Measurements from ENCODE around the gene WBP1L.

Gene WBP1L

GRCh38 chr10:102822222-102822621, 78.5 kb downstream of the WBP1L start:
- ChIA-PET CTCF (interaction anchor here (0.6 kb wide), 1 partner anchor 445 kb away, joined by 3 read pairs; no protein-coding TSS in a partner anchor), POLR2A (no interaction called here)
- no peaks in the 10 kb centered on the region for H3K36me3 ChIP-seq (ENCODE audit: control insufficient read depth in 2 of 2, insufficient read depth in 1 of 2, low read length in 2 of 2)
- no peaks in the 10 kb centered on the region for H3K4me1 ChIP-seq (ENCODE audit: control insufficient read depth, insufficient read depth, low read length)
- H3K4me3 ChIP-seq (ENCODE audit: low read depth, low read length), result no peak overlapping the region
- no peak overlapping the region for H3K27ac ChIP-seq (ENCODE audit: extremely low read depth, low read depth, low read length)
- no peaks in the 10 kb centered on the region for H3K9me3 ChIP-seq (ENCODE audit: control insufficient read depth, insufficient read depth, low read depth, low read length)
- TF ChIP-seq ZNF121 (tag by site-specific recombination; IDR thresholded peaks at IDR 0.05) (no peak), ZNF776 (tag by site-specific recombination; IDR thresholded peaks at IDR 0.05; ENCODE audit: borderline replicate concordance) (no peak), ZBTB7A (tag by site-specific recombination; IDR thresholded peaks at IDR 0.05; ENCODE audit: low read depth) (no peak), ZIC2 (tag by site-specific recombination; IDR thresholded peaks at IDR 0.05) (no peak), MYNN (tag by site-specific recombination; IDR thresholded peaks at IDR 0.05; ENCODE audit: borderline replicate concordance) (no peak), WT1 (tag by site-specific recombination; IDR thresholded peaks at IDR 0.05) (no peak), YY1 (tag by site-specific recombination; IDR thresholded peaks at IDR 0.05) (no peak)

GRCh38 chr10:102824664-102825063, 80.9 kb downstream of the WBP1L start:
- Histone ChIP-seq H3K9me3 (ENCODE audit: control insufficient read depth, insufficient read depth, low read depth, low read length) (no peaks in the 10 kb centered on the region), H3K27ac (ENCODE audit: extremely low read depth, low read depth, low read length) (no peak overlapping the region), H3K4me1 (ENCODE audit: control insufficient read depth, insufficient read depth, low read length) (no peaks in the 10 kb centered on the region), H3K36me3 (ENCODE audit: control insufficient read depth in 2 of 2, insufficient read depth in 1 of 2, low read length in 2 of 2) (no peaks in the 10 kb centered on the region), H3K4me3 (ENCODE audit: low read depth, low read length) (no peak overlapping the region)
- CTCF ChIA-PET, result no interaction called here
- POLR2A ChIA-PET, result no interaction called here
- TF ChIP-seq ZNF658 (tag by site-specific recombination; IDR thresholded peaks at IDR 0.05), result no peak
- TF ChIP-seq ZNF580 (tag by site-specific recombination; IDR thresholded peaks at IDR 0.05), result no peak
- TF ChIP-seq ZNF157 (tag by site-specific recombination; IDR thresholded peaks at IDR 0.05), result no peak

GRCh38 chr10:102826148-102826796, 82.5 kb downstream of the WBP1L start:
- H3K4me3 ChIP-seq (ENCODE audit: low read depth, low read length), result no peak overlapping the region
- ChIA-PET POLR2A (no interaction called here), CTCF (interaction anchor here (0.6 to 1.7 kb wide), 3 partner anchors 73 to 148 kb away, joined by 3 to 4 read pairs (median 4); no protein-coding TSS in a partner anchor)
- no peaks in the 10 kb centered on the region for H3K9me3 ChIP-seq (ENCODE audit: control insufficient read depth, insufficient read depth, low read depth, low read length)
- no peak overlapping the region for H3K27ac ChIP-seq (ENCODE audit: extremely low read depth, low read depth, low read length)
- H3K4me1 ChIP-seq (ENCODE audit: control insufficient read depth, insufficient read depth, low read length), result no peaks in the 10 kb centered on the region
- H3K36me3 ChIP-seq (ENCODE audit: control insufficient read depth in 2 of 2, insufficient read depth in 1 of 2, low read length in 2 of 2), result no peaks in the 10 kb centered on the region
- TF ChIP-seq PRDM1 (tag by site-specific recombination; IDR thresholded peaks at IDR 0.05), result no peak

- no peaks in the 10 kb centered on the region for H3K4me1 ChIP-seq (ENCODE audit: control insufficient read depth, insufficient read depth, low read length)
- no peak overlapping the region for H3K27ac ChIP-seq (ENCODE audit: extremely low read depth, low read depth, low read length)
- H3K36me3 ChIP-seq (ENCODE audit: control insufficient read depth in 2 of 2, insufficient read depth in 1 of 2, low read length in 2 of 2), result no peaks in the 10 kb centered on the region
- ChIA-PET CTCF (interaction anchor here (0.6 kb wide), 1 partner anchor 1386 kb away, joined by 4 read pairs; no protein-coding TSS in a partner anchor), POLR2A (no interaction called here)
- no peaks in the 10 kb centered on the region for H3K9me3 ChIP-seq (ENCODE audit: control insufficient read depth, insufficient read depth, low read depth, low read length)
- no peak overlapping the region for H3K4me3 ChIP-seq (ENCODE audit: low read depth, low read length)
- TF ChIP-seq ZNF837 (tag by site-specific recombination; IDR thresholded peaks at IDR 0.05), result no peak
- no peak for TF ChIP-seq ZNF747 (tag by site-specific recombination; IDR thresholded peaks at IDR 0.05)
- no peak for TF ChIP-seq BCL11B (tag by site-specific recombination; IDR thresholded peaks at IDR 0.05; ENCODE audit: low read depth)
- no peak for TF ChIP-seq YY1 (tag by site-specific recombination; IDR thresholded peaks at IDR 0.05)
- TF ChIP-seq ZNF148 (tag by site-specific recombination; IDR thresholded peaks at IDR 0.05; ENCODE audit: borderline replicate concordance), result no peak
These were observed 83.8 kb downstream of the WBP1L start for GRCh38 chr10:102827597-102827975.
